ENCODE data around the gene ANGPTL2. TPM values are rescaled to one million over a fixed set of nuclear protein-coding genes. Genes with fewer than 3 reads are reported as not detected.

ANGPTL2 gene
- total RNA-seq, 1 donor from 2014 or later = 27.4 TPM

DNA sequence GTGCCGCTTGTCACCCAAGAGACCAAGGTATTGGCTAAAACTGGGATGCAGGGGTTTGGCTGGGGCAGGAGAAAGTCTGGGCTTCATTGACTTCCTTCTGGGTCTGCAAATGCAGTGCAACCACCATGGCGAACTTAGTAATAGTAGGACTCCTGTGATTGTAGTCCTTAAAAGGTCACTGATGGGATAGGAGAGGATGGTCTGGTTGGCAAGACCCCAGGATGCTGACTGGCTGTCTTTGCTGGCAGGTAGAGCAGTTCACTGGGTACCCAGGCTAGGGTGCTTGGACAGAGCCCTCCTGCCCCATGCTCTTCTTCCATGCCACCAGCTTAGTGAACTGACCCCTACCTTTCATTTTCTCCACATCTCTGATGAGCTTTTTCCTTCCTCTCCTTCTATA lies 37.2 kb downstream of the ANGPTL2 start:
- intact Hi-C loops (cut with micrococcal nuclease) = no loop called here
- no peak for ATAC-seq
- DNase-seq = no peak

DNA sequence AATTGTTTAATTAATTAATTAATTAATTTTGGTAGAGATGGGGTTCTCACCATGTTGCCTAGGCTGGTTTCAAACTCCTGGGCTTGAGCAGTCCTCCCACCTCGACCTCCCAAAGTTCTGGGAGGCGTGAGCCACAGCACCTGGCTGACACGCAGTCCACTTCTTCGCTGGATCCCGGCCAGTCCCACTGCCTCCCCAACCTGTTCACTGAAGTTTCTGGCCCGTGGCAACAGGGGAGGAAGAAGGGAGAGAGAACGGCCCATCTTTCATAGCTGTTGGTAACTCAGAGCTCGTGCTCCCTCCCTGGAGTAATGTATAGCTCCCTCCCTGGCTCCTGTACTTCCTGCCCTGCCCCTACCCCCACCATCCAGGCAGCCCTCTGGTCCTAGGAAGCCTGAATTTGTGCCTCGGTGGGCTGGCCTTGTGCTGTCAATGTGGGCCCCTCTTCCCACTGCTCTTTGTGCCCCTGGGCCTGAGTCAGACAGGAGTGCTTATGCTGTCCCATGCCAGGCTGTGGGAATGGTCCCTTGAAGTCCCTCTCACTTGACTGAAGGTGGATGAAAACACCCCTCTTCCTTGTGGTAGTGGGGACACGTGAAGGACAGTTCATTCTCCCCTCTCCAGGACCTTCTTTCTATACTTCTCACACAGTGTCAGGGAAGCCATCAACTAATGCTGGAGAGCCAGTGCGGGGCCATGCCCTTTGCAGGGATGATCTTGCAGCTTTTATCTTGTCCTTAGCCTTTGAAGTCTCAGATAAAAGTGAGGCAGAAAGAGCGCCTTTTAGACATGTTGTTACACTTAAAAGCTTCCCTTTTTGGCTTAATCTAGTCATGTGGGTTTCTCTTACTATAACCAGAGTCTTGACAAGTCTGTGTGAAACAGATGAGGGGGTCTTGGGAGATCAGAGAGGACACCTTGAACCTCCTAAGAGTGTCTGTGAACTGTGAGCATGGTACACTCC lies 38.1 kb downstream of the ANGPTL2 start:
- no peak for ATAC-seq
- intact Hi-C loops (cut with micrococcal nuclease) = no loop called here
- no peak for DNase-seq

DNA sequence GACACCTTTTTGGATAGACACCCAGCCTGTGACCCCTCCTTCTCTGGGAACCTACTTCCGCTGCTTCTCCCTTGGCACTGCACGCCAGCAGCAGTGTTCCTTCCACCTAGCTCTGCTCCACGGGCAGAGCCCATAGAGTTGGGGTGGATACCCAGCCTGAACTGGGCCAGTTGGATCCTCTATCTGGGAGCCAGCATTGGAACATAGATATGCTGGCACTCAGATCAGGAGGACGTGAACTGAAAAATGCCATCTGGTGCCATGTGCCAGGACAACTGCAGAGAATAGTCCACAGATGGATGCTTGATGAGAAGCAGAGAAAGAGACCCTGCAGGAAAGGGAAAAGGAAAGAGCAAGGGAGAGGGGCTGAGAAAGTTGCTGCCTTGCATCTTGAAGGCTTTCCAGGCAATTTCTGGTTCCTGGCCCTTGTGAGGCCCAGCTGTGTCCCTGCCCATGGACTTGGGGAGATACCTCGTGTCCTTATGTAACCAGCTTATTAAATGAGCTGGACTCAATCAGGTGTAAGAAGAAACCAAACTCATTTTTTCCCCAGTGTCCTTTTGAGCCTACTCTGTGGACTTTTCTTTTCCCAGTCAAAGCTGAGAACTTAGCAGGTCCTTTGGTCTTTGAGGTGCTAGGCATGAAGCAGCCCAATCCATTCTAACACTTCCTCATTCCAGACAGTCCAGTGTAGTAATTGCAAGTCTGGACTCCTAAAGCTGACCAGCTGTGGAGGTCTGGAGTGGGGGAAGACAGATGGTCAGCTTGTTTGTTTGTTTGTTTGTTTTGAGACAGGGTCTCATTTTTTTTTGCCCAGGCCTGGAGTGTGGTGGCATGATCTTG lies 39.1 kb downstream of the ANGPTL2 start:
- peak; percentile 68 for ATAC-seq

GRCh38 chr9:127081250-127082185 lies 40.9 kb downstream of the ANGPTL2 start:
- ATAC-seq = peak; percentile 33
- DNase-seq = no peak
- intact Hi-C loops (cut with micrococcal nuclease) = no loop called here

More for the DNA sequence above, 39.1 kb downstream of the ANGPTL2 start:
- intact Hi-C loops (cut with micrococcal nuclease) = no loop called here
- no peak for DNase-seq

DNA sequence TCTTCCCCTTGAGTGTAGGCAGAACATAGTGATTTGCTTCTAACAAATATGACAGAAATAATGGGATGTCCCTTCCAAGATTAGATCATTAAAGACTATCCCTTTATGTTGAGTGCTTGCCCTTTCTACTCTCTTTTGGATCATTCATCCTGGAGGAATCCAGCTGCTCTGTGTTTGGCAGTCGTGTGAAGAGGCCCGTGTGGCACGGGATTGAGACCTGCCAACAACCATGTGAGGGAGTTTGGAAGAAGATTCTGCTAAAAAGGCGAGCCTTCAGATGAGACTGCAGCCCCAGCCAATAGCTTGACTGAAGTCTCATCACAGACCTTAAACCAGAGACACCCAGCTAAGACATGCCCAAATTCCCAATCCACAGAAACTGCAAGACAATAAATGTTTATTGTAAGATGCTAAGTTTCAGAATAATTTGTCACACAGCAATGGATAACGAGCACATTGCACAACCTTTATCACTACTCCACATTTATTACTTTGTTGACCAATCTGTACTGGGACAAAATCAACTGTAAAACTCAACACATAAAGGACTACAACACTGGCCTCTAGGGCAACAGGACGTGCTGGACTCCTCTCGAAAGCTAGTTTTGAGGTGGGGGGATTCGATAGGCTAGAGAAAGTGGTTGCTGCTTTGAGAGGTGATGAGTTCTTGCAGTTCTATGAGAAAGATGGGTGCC lies 42.8 kb downstream of the ANGPTL2 start:
- ATAC-seq = no peak
- intact Hi-C loops (cut with micrococcal nuclease) = no loop called here
- no peak for DNase-seq

DNA sequence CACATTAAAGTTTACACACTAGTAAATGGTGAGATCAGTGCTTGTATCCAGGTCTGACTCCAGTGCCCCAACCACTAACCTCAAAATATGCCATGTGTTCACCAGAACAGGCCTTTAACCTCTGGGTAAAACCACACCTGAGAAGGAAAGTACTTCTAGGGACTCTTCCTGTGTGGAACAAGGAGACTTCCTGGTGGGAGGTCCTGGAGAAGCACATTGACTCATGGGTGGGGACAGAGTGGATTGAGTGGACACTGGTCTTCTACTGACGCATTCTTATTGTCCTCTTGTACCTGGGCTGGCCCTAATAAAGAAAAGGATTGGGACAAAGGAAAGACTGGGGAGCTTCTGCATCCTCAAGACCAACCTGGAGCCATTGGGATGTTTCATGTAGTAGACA lies 43.4 kb downstream of the ANGPTL2 start:
- DNase-seq (no peak), ATAC-seq (no peak)
- intact Hi-C loops (cut with micrococcal nuclease) = no loop called here

DNA sequence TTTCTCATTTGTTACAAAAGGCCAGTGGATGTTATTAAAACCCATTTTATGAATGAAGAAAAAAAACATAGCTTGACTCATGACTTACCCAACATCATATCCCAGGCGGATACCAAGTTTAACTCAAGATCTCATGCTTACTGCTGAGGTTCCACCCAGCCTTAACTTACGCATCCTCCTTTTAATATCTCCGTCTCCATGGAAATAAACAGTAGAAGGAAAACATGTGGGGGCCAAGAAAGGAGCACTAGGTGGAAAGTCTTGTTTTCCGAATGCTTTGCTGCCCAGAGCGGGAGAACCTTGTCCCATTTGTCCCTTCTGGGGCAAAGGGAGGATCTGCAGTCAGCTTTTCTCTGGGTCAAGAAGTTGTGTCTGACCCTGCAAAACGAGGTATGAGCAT lies 44.1 kb downstream of the ANGPTL2 start:
- intact Hi-C loops (cut with micrococcal nuclease) = no loop called here
- ATAC-seq (no peak), DNase-seq (no peak)

DNA sequence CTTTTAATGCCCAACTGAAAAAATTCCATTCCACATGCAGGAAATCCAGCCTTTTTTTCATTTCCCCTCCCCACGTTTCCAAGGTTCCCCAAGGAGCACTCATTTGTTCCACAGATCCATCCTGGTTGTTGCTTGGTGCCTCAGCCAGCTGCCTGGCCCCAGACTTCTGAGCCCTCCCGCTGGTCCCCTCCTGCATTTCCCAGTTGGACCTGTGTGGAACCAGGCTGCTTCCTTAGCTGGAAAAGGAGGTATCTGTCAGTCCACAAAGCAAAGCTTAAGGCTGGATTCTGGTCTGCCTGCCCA lies 44.8 kb downstream of the ANGPTL2 start:
- DNase-seq = no peak
- no peak for ATAC-seq
- intact Hi-C loops (cut with micrococcal nuclease) = no loop called here

- ATAC-seq = no peak
- intact Hi-C loops (cut with micrococcal nuclease) = no loop called here
Measured at GRCh38 chr9:127076860-127077643, 45.4 kb downstream of the ANGPTL2 start.

GRCh38 chr9:127075624-127076372 lies 46.6 kb downstream of the ANGPTL2 start:
- ATAC-seq (no peak), DNase-seq (no peak)
- intact Hi-C loops (cut with micrococcal nuclease) = no loop called here

More at GRCh38 chr9:127076860-127077643, 45.4 kb downstream of the ANGPTL2 start:
- no peak for DNase-seq

DNA sequence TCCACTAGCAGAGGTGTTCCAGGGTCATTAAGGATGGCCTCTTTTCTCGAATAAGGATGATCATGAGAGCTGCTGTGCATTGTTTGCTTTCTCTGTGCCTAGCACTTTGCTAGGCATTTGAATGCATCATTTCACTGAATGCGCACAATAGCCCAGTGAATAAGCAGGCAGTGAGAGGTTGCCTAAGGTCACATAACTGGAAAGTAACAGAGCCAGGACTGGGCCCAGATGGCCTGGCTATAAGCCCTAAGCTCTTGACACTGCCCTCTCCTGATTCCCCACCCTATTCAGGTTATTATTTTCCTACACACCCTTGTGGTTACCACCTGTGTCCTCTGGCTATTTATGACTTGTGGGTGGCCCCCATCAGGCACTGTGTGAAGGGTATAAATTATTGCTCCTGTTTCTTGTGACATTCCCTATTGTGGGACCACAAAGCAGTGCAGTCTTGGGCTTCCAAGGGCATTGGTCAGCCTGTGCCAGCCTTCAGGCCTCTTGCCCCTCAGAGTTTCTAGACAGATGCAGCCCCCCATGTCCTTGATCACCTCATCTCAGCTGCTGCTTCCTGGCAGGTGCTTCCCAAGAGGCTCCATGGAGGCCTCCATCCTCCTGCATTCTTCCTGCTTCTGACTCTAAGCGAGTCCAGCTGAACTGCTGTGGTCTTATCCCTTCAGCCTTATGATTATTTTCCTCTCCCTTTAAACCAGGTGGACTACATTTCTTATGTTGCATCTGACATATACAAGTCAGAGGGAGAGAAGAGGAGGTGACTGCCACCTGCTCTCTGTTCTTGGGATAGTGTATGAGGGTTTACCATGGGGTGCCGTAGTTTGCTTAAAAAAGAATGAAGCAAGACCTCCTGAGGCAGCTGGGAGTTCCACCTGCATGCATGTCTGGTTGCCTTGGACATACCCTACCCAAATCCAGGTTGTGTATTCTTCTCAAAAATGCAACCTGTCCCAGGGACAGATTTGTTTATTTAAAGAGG lies 47.6 kb downstream of the ANGPTL2 start:
- intact Hi-C loops (cut with micrococcal nuclease) = no loop called here
- ATAC-seq = peak; percentile 97
- DNase-seq = peak; percentile 59

DNA sequence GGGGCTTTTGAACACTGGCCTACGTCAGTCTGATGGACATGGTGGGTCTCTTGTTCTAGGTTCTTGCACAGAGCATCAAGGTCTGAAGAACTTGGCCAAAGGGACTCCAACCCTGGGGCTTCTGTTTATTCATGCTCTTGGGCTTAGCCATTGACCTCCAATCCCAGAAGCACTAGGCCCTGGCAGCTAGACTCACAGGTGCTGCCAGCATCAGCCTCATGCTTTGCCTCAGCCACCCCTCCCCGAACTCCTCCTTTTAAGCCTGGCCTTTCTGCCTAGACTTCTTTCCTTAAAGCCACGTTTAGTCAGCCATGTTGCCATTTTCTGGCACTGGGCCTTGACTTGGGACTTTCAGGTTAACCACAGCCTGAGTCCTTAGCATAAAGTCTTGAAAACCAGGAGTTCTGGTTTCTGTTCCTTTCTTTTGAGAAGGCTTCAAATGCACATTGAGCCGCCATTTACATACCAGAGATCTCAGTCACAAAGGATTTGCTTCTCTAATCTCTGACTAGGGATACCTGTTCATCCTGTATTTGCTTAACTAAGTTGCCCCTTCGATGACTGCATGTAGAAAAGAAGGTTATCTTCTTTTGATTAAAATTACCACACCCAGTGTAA lies 54.7 kb downstream of the ANGPTL2 start:
- ATAC-seq (no peak), DNase-seq (no peak)
- intact Hi-C loops (cut with micrococcal nuclease) = no loop called here

DNA sequence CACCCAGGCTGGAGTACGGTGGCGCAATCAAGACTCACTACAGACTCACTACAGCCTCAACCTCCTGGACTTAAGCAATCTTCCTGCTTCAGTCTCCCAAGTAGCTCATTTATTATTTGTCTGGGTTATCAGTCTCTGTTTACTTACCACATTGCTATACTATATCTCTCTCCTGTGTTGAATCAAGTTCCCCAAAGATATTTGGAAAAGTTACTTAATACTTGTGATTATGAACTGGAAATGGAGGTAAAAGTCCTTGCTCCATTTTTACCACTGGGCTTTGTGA lies 55.6 kb downstream of the ANGPTL2 start:
- intact Hi-C loops (cut with micrococcal nuclease) = no loop called here
- DNase-seq (no peak), ATAC-seq (no peak)

- ATAC-seq (peak; percentile 18), DNase-seq (no peak)
- intact Hi-C loops (cut with micrococcal nuclease) = no loop called here
Measured at GRCh38 chr9:127066060-127066850, 56.2 kb downstream of the ANGPTL2 start.

DNA sequence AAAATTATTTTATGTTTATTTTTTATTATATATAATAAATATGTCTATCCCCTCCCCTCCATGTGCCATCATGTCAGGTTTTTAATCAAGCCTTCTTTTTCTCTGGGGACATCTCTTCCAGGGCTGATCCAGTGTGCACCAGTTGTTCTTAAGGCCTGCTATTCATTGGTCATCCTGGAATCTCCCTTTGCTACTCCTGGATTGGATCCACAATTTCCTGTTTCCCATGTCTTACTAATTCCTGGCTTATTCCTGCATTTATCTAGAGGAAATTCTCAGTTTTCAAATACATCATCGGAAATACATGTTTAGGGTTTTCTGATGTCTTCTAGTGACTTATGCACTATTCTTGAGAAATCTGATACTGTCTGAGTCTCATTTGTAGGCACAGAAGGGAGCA lies 56.8 kb downstream of the ANGPTL2 start:
- no peak for DNase-seq
- ATAC-seq = peak; percentile 36
- intact Hi-C loops (cut with micrococcal nuclease) = no loop called here

Data from left ventricle myocardium superior (tissue), 1 donor.